Lower leg skin (tissue), 3 donors: Measurements from ENCODE around the gene CACNA2D4.

Experiments used
- POLR2A ChIP-seq, 2 donors: fragments of 450-650 bp; IDR thresholded peaks; one replicate each; pipeline ENCODE4 v1.6.1; 2016 to 2017; ENCODE audit warnings: antibody characterized with exemption in 2 of 2, mild to moderate bottlenecking in 1 of 2, moderate library complexity in 1 of 2
- TF ChIP-seq, protein P1 (sequence below), 3 donors: fragments of 450-650 bp; IDR thresholded peaks; one replicate each; pipeline ENCODE4 v1.5.1; 2016; ENCODE audit warnings: antibody characterized with exemption in 3 of 3, mild to moderate bottlenecking in 3 of 3, moderate library complexity in 2 of 3

DNA sequence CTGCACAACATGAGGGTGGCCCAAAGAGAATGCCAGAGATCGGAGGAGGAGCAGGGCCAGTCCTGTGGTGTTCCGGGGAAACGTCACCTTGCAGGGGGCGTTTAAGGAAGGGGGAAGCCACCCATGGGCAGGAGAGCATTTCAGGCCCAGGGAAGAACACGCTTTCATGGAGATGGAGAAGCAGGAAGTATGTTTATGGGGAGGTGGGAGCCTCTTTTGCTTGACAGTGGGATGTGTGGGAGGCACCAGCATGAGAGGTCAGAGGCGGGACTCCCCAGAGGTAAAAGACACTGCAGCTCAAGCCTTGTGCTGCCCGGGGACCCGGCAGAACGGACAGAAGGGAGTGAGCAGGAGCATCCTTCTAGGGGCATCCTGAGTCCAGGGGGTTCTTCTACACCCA, 99.4 kb downstream of the CACNA2D4 start:
- TF ChIP-seq, protein P1, sequence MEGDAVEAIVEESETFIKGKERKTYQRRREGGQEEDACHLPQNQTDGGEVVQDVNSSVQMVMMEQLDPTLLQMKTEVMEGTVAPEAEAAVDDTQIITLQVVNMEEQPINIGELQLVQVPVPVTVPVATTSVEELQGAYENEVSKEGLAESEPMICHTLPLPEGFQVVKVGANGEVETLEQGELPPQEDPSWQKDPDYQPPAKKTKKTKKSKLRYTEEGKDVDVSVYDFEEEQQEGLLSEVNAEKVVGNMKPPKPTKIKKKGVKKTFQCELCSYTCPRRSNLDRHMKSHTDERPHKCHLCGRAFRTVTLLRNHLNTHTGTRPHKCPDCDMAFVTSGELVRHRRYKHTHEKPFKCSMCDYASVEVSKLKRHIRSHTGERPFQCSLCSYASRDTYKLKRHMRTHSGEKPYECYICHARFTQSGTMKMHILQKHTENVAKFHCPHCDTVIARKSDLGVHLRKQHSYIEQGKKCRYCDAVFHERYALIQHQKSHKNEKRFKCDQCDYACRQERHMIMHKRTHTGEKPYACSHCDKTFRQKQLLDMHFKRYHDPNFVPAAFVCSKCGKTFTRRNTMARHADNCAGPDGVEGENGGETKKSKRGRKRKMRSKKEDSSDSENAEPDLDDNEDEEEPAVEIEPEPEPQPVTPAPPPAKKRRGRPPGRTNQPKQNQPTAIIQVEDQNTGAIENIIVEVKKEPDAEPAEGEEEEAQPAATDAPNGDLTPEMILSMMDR (IDR thresholded peaks at IDR 0.05): no peak
- no peak for TF ChIP-seq POLR2A (IDR thresholded peaks at IDR 0.05)
